ENCODE measurements around the gene TNRC6B.

- TF ChIP-seq FOXM1 (IDR thresholded peaks at IDR 0.05; ENCODE audit: borderline replicate concordance) (no peak), ELF4 (IDR thresholded peaks at IDR 0.05) (no peak), PKNOX1 (IDR thresholded peaks at IDR 0.05) (no peak), SUZ12 (IDR thresholded peaks at IDR 0.05) (no peak), SP1 (IDR thresholded peaks at IDR 0.05) (no peak)
Observed at GRCh38 chr22:40366068-40366467, 188.3 kb downstream of the TNRC6B start.

Measured in HEK293T (cell line).